ENCODE data around the gene C2CD4C.
"Not testable (repeated sequence)": the region's sequence is repeated elsewhere in the genome, so short reads cannot be mapped to it uniquely, and the experiment has no call there.

The C2CD4C gene

DNA sequence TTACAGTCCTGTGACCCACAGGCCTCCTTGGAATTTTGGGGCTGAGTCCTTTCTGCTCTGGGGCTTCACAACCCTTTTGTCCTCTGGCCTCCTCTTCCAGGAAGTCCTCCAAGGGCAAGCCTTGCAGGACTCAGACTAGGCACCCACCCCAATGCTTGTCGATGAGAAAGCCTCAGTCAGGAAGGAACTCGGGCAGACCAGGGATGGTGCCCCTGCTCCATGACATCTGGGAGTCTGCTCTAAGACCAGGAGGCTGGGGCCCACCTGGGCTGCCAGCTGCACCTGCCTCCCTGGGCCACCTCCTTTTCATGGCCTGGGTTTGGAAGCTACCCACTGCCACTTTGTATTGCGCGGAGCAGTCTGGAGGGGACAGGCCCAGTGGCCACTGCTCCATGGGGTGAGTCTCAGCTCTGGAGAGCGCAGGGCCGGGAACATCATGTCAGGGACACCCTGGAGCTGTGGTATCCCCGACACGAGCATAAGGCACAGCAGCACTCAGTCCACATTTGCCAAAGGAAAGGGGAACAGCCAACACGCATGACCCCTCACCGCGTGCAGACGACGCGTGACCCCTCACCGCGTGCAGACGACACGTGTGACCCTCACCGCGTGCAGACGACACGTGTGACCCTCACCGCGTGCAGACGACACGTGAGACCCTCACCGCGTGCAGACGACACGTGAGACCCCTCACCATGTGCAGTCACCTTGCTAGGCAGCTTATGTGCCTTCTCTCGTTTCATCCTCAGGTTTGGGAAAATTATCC, 10.8 kb downstream of the C2CD4C start:
- no peaks in the 10 kb centered on the region for H3K9me2 ChIP-seq (replicated peaks; ENCODE audit: control insufficient read depth, low read length)
- no peaks in the 10 kb centered on the region for H4K20me1 ChIP-seq (ENCODE audit: control insufficient read depth, insufficient read depth, low read depth, low read length)
- H3K79me2 ChIP-seq (ENCODE audit: control insufficient read depth, low read length): no peaks in the 10 kb centered on the region
- no peaks in the 10 kb centered on the region for H3K4me1 ChIP-seq (ENCODE audit: control insufficient read depth, low read length)
- no peak overlapping the region for H3K27ac ChIP-seq (ENCODE audit: low read depth, low read length)
- peaks cover 13% of the 10 kb centered on the region for H3F3A ChIP-seq (ENCODE audit: control insufficient read depth, insufficient read depth)
- no peak overlapping the region for H3K4me2 ChIP-seq (ENCODE audit: low read length)
- no peaks in the 10 kb centered on the region for H3K27me3 ChIP-seq (ENCODE audit: control insufficient read depth, low read length)
- H3K36me3 ChIP-seq (ENCODE audit: control insufficient read depth, low read length): no peaks in the 10 kb centered on the region
- no peak overlapping the region for H3K4me3 ChIP-seq (ENCODE audit: low read length)
- TF ChIP-seq, protein P1, sequence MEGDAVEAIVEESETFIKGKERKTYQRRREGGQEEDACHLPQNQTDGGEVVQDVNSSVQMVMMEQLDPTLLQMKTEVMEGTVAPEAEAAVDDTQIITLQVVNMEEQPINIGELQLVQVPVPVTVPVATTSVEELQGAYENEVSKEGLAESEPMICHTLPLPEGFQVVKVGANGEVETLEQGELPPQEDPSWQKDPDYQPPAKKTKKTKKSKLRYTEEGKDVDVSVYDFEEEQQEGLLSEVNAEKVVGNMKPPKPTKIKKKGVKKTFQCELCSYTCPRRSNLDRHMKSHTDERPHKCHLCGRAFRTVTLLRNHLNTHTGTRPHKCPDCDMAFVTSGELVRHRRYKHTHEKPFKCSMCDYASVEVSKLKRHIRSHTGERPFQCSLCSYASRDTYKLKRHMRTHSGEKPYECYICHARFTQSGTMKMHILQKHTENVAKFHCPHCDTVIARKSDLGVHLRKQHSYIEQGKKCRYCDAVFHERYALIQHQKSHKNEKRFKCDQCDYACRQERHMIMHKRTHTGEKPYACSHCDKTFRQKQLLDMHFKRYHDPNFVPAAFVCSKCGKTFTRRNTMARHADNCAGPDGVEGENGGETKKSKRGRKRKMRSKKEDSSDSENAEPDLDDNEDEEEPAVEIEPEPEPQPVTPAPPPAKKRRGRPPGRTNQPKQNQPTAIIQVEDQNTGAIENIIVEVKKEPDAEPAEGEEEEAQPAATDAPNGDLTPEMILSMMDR (IDR thresholded peaks at IDR 0.05; ENCODE audit: low read depth, low read length, poor library complexity, severe bottlenecking): no peak
- TF ChIP-seq EZH2phosphoT487 (IDR thresholded peaks at IDR 0.05; ENCODE audit: borderline replicate concordance, low read length): no peak
- peaks cover 42% of the 10 kb centered on the region for H3K9me3 ChIP-seq (ENCODE audit: control insufficient read depth, insufficient read depth, low read length)

DNA sequence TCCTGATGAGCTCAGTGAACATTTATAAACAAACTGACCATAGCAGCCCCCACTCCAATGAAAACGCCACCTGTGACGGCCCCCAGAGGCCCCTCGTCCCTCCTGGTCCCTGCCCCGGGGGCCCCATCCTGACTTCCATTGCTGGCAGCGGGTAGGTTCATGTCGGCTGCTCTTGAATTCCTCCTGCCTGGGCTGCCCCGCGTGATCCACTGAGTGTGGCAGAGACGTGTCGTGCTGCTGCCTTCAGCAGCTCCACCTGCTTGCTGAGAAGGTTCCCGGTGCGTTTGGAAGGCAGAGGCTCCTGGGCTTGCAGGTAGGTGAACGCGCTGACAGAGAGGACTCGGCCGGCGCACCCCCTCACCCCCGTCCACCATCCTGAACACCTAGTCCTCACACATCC, 11.6 kb downstream of the C2CD4C start:
- H3K27ac ChIP-seq (ENCODE audit: low read depth, low read length): no peak overlapping the region
- no peaks in the 10 kb centered on the region for H3K36me3 ChIP-seq (ENCODE audit: control insufficient read depth, low read length)
- no peak overlapping the region for H3K4me3 ChIP-seq (ENCODE audit: low read length)
- no peaks in the 10 kb centered on the region for H3K4me1 ChIP-seq (ENCODE audit: control insufficient read depth, low read length)
- H3K9me2 ChIP-seq (replicated peaks; ENCODE audit: control insufficient read depth, low read length): no peaks in the 10 kb centered on the region
- H3K4me2 ChIP-seq (ENCODE audit: low read length): no peak overlapping the region
- no peaks in the 10 kb centered on the region for H3K27me3 ChIP-seq (ENCODE audit: control insufficient read depth, low read length)
- H3F3A ChIP-seq (ENCODE audit: control insufficient read depth, insufficient read depth): peaks cover 14% of the 10 kb centered on the region
- no peaks in the 10 kb centered on the region for H3K79me2 ChIP-seq (ENCODE audit: control insufficient read depth, low read length)
- TF ChIP-seq EZH2phosphoT487 (IDR thresholded peaks at IDR 0.05; ENCODE audit: borderline replicate concordance, low read length): no peak
- TF ChIP-seq, protein P1 (IDR thresholded peaks at IDR 0.05; ENCODE audit: low read depth, low read length, poor library complexity, severe bottlenecking): no peak
- H4K20me1 ChIP-seq (ENCODE audit: control insufficient read depth, insufficient read depth, low read depth, low read length): no peaks in the 10 kb centered on the region
- H3K9me3 ChIP-seq (ENCODE audit: control insufficient read depth, insufficient read depth, low read length): peaks cover 50% of the 10 kb centered on the region

DNA sequence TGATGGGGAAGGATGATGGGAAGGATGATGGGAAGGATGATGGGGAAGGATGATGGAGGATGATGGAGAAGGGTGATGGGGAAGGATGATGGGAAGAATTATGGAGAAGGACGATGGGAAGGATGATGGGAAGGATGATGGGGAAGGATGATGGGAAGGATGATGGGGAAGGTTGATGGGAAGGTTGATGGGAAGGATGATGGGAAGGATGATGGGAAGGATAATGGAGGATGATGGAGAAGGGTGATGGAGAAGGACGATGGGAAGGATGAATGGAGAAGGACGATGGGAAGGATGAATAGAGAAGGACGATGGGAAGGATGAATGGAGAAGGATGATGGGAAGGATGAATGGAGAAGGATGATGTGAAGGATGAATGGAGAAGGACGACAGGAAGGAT, 13.5 kb downstream of the C2CD4C start:
- Histone ChIP-seq H3K79me2 (ENCODE audit: control insufficient read depth, low read length) (no peaks in the 10 kb centered on the region), H3F3A (ENCODE audit: control insufficient read depth, insufficient read depth) (peaks cover 14% of the 10 kb centered on the region), H3K36me3 (ENCODE audit: control insufficient read depth, low read length) (no peaks in the 10 kb centered on the region), H3K27ac (ENCODE audit: low read depth, low read length) (no peak overlapping the region), H3K9me2 (replicated peaks; ENCODE audit: control insufficient read depth, low read length) (no peaks in the 10 kb centered on the region), H4K20me1 (ENCODE audit: control insufficient read depth, insufficient read depth, low read depth, low read length) (no peaks in the 10 kb centered on the region), H3K4me3 (ENCODE audit: low read length) (no peak overlapping the region), H3K9me3 (ENCODE audit: control insufficient read depth, insufficient read depth, low read length) (peaks cover 61% of the 10 kb centered on the region), H3K4me2 (ENCODE audit: low read length) (no peak overlapping the region), H3K27me3 (ENCODE audit: control insufficient read depth, low read length) (no peaks in the 10 kb centered on the region), H3K4me1 (ENCODE audit: control insufficient read depth, low read length) (no peaks in the 10 kb centered on the region)
- TF ChIP-seq, protein P1 (IDR thresholded peaks at IDR 0.05; ENCODE audit: low read depth, low read length, poor library complexity, severe bottlenecking): no peak
- TF ChIP-seq EZH2phosphoT487 (IDR thresholded peaks at IDR 0.05; ENCODE audit: borderline replicate concordance, low read length): no peak

DNA sequence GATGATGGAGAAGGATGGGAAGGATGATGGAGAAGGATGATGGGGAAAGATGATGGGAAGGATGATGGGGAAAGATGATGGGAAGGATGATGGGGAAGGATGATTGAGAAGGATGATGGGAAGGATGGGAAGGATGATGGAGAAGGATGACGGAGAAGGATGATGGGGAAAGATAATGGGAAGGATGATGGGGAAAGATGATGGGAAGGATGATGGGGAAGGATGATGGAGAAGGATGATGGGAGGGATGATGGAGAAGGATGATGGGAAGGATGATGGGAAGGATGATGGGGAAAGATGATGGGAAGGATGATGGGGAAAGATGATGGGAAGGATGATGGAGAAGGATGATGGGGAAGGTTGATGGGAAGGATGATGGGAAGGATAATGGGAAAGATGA, 14.1 kb downstream of the C2CD4C start:
- H3K4me2 ChIP-seq (ENCODE audit: low read length); H3K79me2 ChIP-seq (ENCODE audit: control insufficient read depth, low read length); H3K36me3 ChIP-seq (ENCODE audit: control insufficient read depth, low read length); H3K4me1 ChIP-seq (ENCODE audit: control insufficient read depth, low read length); H3K4me3 ChIP-seq (ENCODE audit: low read length); H3K9me2 ChIP-seq (replicated peaks; ENCODE audit: control insufficient read depth, low read length); H3K27me3 ChIP-seq (ENCODE audit: control insufficient read depth, low read length); H3K27ac ChIP-seq (ENCODE audit: low read depth, low read length); H4K20me1 ChIP-seq (ENCODE audit: control insufficient read depth, insufficient read depth, low read depth, low read length): not testable (repeated sequence)
- peaks cover 65% of the 10 kb centered on the region for H3K9me3 ChIP-seq (ENCODE audit: control insufficient read depth, insufficient read depth, low read length)
- peaks cover 14% of the 10 kb centered on the region for H3F3A ChIP-seq (ENCODE audit: control insufficient read depth, insufficient read depth)

GRCh38 chr19:393560-393959, 15.4 kb downstream of the C2CD4C start:
- not testable (repeated sequence) for H3K27me3 ChIP-seq (ENCODE audit: control insufficient read depth, low read length); H3K4me3 ChIP-seq (ENCODE audit: low read length); H3K36me3 ChIP-seq (ENCODE audit: control insufficient read depth, low read length); H4K20me1 ChIP-seq (ENCODE audit: control insufficient read depth, insufficient read depth, low read depth, low read length); H3K9me2 ChIP-seq (replicated peaks; ENCODE audit: control insufficient read depth, low read length); H3K79me2 ChIP-seq (ENCODE audit: control insufficient read depth, low read length); H3K27ac ChIP-seq (ENCODE audit: low read depth, low read length); H3K4me1 ChIP-seq (ENCODE audit: control insufficient read depth, low read length); H3K4me2 ChIP-seq (ENCODE audit: low read length)
- peaks cover 62% of the 10 kb centered on the region for H3K9me3 ChIP-seq (ENCODE audit: control insufficient read depth, insufficient read depth, low read length)
- peaks cover 14% of the 10 kb centered on the region for H3F3A ChIP-seq (ENCODE audit: control insufficient read depth, insufficient read depth)
